SK-N-SH treated with all-trans-retinoic acid at 6 μM for 48 hours (cell line): ENCODE data around the gene MDFIC2.

ENCODE experiments used
- ARNTL ChIP-seq: fragments of 450-650 bp; formaldehyde crosslinking; IDR thresholded peaks from 2 replicates; pipeline ENCODE4 v1.5.0; 2020; ENCODE audit warnings: low read depth, mild to moderate bottlenecking, moderate library complexity, borderline replicate concordance
- BACH2 ChIP-seq: fragments of 250-450 bp; sonication (Bioruptor Pico); IDR thresholded peaks from 2 replicates; pipeline ENCODE4 v1.9.0; 2021; ENCODE audit warnings: mild to moderate bottlenecking, borderline replicate concordance
- CSDC2 ChIP-seq: fragments of 250-450 bp; sonication (Bioruptor Pico); IDR thresholded peaks from 2 replicates; pipeline ENCODE4 v1.5.0; 2020; ENCODE audit warnings: mild to moderate bottlenecking, moderate library complexity
- SNAI2 ChIP-seq: fragments of 250-450 bp; sonication (Bioruptor Pico); IDR thresholded peaks from 2 replicates; pipeline ENCODE4 v1.5.0; 2020; ENCODE audit warnings: mild to moderate bottlenecking, moderate library complexity
- TF ChIP-seq, protein P1 (sequence below): fragments of 250-450 bp; sonication (Bioruptor Pico); IDR thresholded peaks from 2 replicates; pipeline ENCODE4 v1.5.1; 2021; ENCODE audit warnings: mild to moderate bottlenecking, moderate library complexity

DNA sequence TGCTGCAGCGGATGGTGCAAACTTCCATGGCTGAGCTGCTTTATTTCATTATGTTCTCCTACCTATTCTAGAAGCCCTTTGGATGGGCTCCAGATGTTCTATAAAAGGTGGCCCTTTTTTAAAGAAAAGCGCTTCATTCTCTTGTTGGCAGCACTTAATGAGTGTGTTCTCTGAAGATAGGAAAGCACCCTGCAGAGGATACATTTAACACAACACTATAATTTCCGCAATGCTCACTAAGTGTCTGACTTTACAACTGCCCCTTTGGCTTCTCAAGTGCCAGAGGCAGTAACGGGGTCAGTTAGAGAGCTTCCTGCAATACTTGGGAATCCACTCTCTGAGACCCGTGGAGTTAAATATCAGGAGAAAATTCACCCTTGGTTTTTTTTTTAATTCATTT, 88.1 kb downstream of the MDFIC2 start:
- TF ChIP-seq CSDC2 (CRISPR knock-in tag) (no peak), SNAI2 (no peak), ARNTL (CRISPR knock-in tag) (no peak), BACH2 (CRISPR knock-in tag) (no peak)
- TF ChIP-seq, protein P1, sequence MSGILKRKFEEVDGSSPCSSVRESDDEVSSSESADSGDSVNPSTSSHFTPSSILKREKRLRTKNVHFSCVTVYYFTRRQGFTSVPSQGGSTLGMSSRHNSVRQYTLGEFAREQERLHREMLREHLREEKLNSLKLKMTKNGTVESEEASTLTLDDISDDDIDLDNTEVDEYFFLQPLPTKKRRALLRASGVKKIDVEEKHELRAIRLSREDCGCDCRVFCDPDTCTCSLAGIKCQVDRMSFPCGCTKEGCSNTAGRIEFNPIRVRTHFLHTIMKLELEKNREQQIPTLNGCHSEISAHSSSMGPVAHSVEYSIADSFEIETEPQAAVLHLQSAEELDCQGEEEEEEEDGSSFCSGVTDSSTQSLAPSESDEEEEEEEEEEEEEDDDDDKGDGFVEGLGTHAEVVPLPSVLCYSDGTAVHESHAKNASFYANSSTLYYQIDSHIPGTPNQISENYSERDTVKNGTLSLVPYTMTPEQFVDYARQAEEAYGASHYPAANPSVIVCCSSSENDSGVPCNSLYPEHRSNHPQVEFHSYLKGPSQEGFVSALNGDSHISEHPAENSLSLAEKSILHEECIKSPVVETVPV (CRISPR knock-in tag) = no peak
